ENCODE results near the gene TTN.

TTN gene

GRCh38 chr2:178650554-178650953 is 156.7 kb downstream of the TTN start:
- DNase-seq (ENCODE audit: low read depth) = no peak

- DNase-seq (ENCODE audit: low read depth) = no peak
Observed at GRCh38 chr2:178644919-178645318, 162.3 kb downstream of the TTN start.

DNA sequence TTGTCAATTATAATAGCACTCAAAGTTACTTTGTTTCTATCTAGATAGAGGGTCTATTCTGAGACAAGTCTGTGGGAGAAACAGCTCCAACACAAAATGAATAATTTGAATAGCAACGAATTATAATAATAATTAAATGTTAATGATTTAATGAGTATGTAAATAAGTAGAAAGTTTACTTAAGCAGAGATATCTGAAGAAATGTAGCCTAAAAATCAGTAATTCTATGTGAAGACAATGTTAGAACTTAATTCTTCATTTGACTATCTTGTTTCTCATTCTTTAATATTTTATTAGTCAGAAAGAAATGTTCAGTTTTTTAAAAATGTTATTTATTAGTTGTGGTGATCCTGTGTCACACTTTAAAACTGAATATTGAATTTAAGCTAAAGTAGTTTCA is 165.7 kb downstream of the TTN start:
- no peak for DNase-seq (ENCODE audit: low read depth)

DNA sequence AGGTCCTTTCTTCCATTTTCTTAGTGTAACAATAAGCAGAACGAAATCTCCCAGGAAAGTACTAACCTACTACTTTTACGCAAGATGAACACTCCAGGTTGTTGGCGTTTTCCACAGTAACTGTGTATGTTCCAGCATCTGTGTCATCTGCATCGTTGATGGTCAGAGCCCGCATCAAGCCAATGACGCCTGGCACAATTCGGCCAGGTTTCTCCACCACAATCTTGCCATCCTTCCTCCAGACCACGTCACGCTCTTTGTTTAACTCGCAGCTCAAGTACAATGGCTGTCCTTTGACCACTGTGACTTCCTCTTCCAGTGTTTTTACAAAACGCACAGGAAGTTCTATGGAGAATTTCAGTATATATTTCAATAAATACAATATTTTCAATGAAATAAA is 171.3 kb downstream of the TTN start:
- no peak for DNase-seq (ENCODE audit: low read depth)

GRCh38 chr2:178632729-178633128 is 174.5 kb downstream of the TTN start:
- DNase-seq (ENCODE audit: low read depth) = no peak

- DNase-seq (ENCODE audit: low read depth) = no peak
Observed at GRCh38 chr2:178630581-178630980, 176.6 kb downstream of the TTN start.

DNA sequence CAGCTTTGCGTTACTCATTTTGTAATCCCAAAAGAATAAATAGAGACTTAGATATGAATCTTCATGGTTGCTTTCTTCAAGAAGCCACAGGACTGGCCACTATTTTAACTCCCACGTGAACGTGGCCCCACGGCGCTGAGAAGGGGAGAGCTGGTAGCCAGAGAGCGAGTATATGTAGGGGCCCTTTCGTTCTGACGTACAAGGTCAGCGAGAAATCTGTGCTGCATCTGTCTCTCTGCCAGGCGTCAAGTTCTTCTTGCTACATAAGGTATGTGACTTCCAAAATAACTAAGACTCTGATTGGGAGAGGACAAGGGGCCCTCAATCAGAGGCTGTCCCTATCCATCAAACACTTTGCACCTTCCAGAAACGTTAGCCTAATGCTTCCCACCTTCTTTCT is 177.8 kb downstream of the TTN start:
- no peak for DNase-seq (ENCODE audit: low read depth)

- DNase-seq (ENCODE audit: low read depth) = no peak
Observed at GRCh38 chr2:178628605-178629004, 178.6 kb downstream of the TTN start.

DNA sequence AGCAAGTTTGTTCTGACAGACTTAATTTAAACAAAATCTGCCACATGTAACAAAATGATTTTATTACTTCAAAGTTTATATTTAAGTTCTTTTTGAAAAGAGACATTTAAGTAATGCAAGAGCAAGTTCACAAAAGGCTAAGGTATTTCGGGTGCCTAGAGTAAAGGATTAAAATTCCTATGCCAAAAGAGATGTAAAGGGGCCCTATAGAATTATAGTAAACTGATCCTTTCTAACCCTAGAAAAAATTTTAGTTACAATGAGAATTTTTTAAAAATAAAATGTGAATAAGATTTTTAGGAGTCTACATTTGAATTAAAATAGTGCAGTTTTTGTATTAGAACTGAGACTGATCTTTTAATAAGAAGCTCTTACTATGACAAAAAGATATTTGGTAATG is 179.8 kb downstream of the TTN start:
- no peak for DNase-seq (ENCODE audit: low read depth)

DNA sequence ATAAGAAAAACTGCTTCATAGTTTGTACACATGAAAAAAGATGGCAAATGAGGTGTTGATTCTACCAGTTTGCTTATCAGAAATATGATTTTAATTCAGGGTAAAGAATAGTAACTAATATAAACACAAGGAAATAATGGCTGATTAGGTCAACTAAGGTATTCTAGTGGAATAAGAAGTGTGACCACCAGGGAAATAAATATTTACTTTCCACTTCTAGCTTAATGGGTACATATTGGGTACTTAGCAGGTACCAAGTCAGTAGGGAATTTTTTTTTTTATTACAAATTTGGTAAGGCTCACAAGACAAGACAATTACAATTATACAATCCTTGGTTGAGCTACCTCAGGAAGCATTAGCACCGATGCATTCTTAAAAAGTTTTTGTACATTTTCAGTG is 191.3 kb downstream of the TTN start:
- DNase-seq (ENCODE audit: low read depth) = no peak

DNA sequence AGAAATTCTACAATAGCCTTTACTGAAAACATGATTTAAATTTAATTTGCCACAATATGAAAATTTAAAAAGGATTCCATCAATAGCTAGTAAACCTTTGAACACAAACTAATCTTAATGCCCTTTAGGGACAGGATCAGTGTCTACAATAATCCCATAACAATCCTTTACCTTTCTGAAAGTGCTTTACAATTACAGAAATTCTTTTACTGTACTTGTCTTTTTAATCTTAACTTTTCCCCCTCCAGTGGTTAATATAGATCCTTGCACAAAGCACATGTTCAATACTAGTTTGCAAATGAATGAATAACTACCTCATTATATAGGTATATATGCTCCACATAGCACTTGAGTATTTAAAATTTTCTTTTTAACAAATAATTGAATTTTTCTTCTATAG is 204.3 kb downstream of the TTN start:
- DNase-seq (ENCODE audit: low read depth) = no peak

DNA sequence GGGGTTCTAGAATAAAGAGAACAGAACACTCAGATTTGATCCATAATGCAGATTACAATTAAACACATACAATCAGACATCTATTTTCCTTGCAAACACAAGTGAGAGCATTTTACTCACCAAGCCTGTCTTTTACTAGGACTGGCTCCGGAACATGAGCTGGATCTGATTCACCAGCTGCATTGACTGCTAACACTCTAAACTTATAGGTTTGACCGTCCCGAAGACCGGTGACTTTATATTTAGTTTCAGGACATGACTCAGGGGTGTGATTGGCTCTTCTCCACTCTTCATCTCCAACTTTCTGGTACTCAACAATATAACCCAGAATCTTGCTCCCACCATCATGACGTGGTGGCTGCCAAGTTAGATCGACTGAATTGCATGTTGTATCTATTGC is 214.6 kb downstream of the TTN start:
- no peak for DNase-seq (ENCODE audit: low read depth)

DNA sequence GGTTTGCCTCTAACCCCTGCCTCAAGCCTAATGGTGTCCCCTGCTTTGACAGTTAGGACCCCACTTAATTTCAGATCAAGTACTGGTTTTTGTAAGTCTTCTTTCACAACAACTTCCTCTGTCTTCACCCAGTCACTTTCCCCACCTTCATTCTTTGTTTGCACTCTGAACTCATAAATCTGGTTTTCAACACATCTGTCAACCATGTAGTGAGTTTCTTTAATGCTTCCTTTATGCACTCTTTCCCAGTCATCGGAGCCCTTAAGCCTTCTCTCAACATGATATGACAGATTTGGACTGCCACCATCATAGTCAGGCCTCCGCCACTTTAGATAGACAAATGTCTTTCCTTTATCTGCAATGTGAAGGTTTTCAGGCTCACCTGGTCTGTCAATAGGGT is 217.9 kb downstream of the TTN start:
- no peak for DNase-seq (ENCODE audit: low read depth)

DNA sequence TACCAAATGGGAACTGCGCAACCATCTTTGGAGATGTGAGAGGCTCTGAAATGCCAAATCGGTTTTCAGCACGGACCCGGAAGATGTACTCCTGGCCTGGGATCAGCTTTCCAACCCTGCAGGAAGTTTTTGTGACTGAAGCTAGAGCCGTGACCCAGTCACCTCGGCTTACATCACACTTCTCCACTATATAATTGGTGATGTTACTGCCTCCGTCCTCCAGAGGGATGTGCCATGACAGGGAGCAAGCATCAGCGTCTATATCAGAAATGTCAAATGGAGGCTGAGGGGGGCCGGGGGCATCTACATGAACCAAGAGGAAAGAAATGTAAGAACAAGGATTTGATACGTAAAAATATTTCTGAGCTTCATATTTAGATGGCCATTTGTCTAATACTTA is 222.6 kb downstream of the TTN start:
- DNase-seq (ENCODE audit: low read depth) = no peak

- DNase-seq (ENCODE audit: low read depth) = no peak
Observed at GRCh38 chr2:178579006-178579405, 228.2 kb downstream of the TTN start.

DNA sequence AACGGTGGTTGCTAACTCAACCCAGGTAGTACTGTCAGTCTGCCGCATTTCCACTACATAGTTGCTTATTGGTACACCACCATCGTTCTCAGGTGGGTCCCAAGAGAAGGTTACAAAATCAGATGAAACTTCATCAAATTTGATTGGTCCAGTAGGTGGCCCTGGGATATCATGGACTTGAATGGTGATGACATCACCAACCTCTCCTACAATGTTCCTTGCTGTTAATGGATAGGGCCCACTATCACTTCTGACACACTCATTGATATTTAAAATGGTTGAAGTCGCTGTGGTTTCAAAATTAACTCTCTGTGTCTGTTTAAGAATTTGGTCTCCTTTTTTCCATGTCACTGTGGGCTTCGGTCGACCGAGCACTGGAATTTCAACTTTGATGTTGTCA is 232.4 kb downstream of the TTN start:
- no peak for DNase-seq (ENCODE audit: low read depth)

GRCh38 chr2:178568227-178568626 is 239.0 kb downstream of the TTN start:
- no peak for DNase-seq (ENCODE audit: low read depth)

GRCh38 chr2:178553047-178553446 is 254.2 kb downstream of the TTN start:
- DNase-seq (ENCODE audit: low read depth) = no peak

DNA sequence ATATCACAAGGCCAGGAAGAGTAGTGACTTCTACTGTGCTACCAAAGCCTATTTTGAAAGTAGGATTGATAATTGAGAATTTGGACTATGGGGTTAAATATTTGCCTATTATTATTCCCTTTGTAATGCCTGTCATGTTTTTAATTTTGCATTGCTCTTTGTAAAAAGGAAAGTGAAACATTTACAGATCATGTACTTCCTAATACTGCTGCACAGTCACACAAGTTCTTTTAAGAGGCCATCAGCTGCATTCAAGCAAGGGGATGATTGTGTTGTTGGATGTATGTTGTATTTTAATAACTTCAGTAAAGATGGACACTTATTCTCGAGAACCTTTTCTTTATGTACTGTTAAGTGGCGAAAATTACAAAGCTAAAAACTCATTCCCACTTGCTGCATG is 256.9 kb downstream of the TTN start:
- no peak for DNase-seq (ENCODE audit: low read depth)

- no peak for DNase-seq (ENCODE audit: low read depth)
Observed at GRCh38 chr2:178542569-178542968, 264.7 kb downstream of the TTN start.

- DNase-seq (ENCODE audit: low read depth) = no peak
Observed at GRCh38 chr2:178542161-178542560, 265.1 kb downstream of the TTN start.

- no peak for DNase-seq (ENCODE audit: low read depth)
Observed at GRCh38 chr2:178536037-178536436, 271.2 kb downstream of the TTN start.

DNA sequence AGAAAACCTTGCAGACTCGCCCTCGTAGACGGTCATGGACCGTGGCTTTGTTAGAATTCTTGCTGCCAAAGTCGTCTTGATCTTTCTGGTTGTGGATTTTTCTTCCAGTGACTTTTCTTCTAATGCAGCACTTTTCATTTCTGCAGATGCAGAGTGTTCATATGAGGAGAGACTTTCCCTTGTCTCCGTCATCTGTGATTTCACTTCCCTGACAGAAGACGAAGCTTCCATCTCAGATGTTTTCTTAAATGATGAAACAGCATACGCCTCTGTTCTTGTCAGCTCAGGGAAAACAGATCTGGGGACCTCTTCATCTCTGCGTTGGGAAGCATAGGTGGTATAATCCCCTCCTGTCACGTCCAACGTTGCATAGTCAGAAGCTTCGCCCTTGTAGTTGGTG is 276.1 kb downstream of the TTN start:
- DNase-seq (ENCODE audit: low read depth) = no peak

GRCh38 chr2:178530625-178531142 is 276.5 kb downstream of the TTN start:
- no peak for DNase-seq (ENCODE audit: low read depth)

DNA sequence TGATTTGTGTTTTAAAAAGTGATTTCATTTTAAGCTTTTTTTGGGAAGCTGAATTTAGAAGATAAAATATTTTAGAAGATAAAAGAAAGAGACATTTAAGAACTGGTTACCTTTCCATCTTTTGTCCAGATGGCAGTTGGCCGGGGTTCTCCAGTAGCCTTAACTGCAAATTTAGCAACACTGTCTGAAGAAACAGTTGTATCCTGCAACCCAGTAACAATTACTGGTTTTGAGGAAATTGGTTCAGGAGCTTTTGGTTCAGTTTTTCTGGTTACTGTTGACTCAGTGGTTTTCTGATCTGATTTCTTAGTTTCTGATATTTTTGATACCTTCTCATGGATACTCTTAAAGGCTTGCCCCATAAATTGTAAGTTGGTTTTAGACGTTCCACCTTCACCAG is 277.1 kb downstream of the TTN start:
- DNase-seq (ENCODE audit: low read depth) = no peak

All from stimulated activated CD8-positive, alpha-beta memory T cell treated with anti-CD3 and anti-CD28 coated beads, Interleukin-15, amount 100 ng/mL, for 1 hour (primary cell).